ENCODE data around the gene MAGIX. TPM values are rescaled to one million over a fixed set of nuclear protein-coding genes. Genes with fewer than 3 reads are reported as not detected.
A peak's percentile ranks its signal among the peaks of the same experiment; 100 is the strongest.
"Not testable (repeated sequence)": the region's sequence is repeated elsewhere in the genome, so short reads cannot be mapped to it uniquely, and the experiment has no call there.

The MAGIX gene
- 1 to 10 TPM; 1.2 to 3.6 TPM for total RNA-seq

GRCh38 chrX:49162620-49163019, at the start of gene MAGIX:
Gene MAGIX (plus strand): TSS chrX:49162758. CDS start chrX:49162890, 132 bp downstream.
- Mint-ChIP-seq H3K9me3 (no peaks in the 10 kb centered on the region), H3K27ac (peak within 1 kb of the TSS in 1 of 2 donors; percentile 86), H3K36me3 (no peaks in the 10 kb centered on the region)
- DNase-seq (ENCODE audit: low spot score in 2 of 2) (no peak), ATAC-seq (no peak)

- ATAC-seq (no peak), DNase-seq (ENCODE audit: low spot score in 2 of 2) (no peak)
- no peaks in the 10 kb centered on the region for H3K9me3 Mint-ChIP-seq
- peaks cover 0 to 14% of the 10 kb centered on the region in 2 donors for H3K36me3 Mint-ChIP-seq
- no peak overlapping the region for H3K27ac Mint-ChIP-seq
These were observed 46.5 kb upstream of the MAGIX start for GRCh38 chrX:49116076-49116475.

- no peaks in the 10 kb centered on the region for H3K9me3 Mint-ChIP-seq
- H3K27ac Mint-ChIP-seq: peak overlapping the region; percentile 54 to 81
- DNase-seq (ENCODE audit: low spot score in 2 of 2) (no peak), ATAC-seq (no peak)
- H3K36me3 Mint-ChIP-seq: peaks cover 0 to 17% of the 10 kb centered on the region in 2 donors
These were observed 45.8 kb upstream of the MAGIX start for GRCh38 chrX:49116716-49117115.

GRCh38 chrX:49117581-49117980, 45.0 kb upstream of the MAGIX start:
- peak overlapping the region in 1 of 2 donors; percentile 81 for H3K27ac Mint-ChIP-seq
- H3K9me3 Mint-ChIP-seq: no peaks in the 10 kb centered on the region
- no peak for ATAC-seq
- DNase-seq (ENCODE audit: low spot score in 2 of 2): no peak
- peaks cover 0 to 24% of the 10 kb centered on the region in 2 donors for H3K36me3 Mint-ChIP-seq

GRCh38 chrX:49120091-49120490, 42.5 kb upstream of the MAGIX start:
- Mint-ChIP-seq H3K9me3 (no peaks in the 10 kb centered on the region), H3K27ac (peak overlapping the region; percentile 24 to 38), H3K36me3 (peaks cover 10 to 34% of the 10 kb centered on the region in 2 donors)
- DNase-seq (ENCODE audit: low spot score in 2 of 2) (no peak), ATAC-seq (no peak)

- H3K27ac Mint-ChIP-seq: peak overlapping the region; percentile 98 to 99
- peaks cover 10 to 26% of the 10 kb centered on the region in 2 donors for H3K36me3 Mint-ChIP-seq
- ATAC-seq (no peak), DNase-seq (ENCODE audit: low spot score in 2 of 2) (no peak)
- no peaks in the 10 kb centered on the region for H3K9me3 Mint-ChIP-seq
These were observed 40.1 kb upstream of the MAGIX start for GRCh38 chrX:49122499-49122898.

- not testable (repeated sequence) for DNase-seq (ENCODE audit: low spot score in 2 of 2); H3K27ac Mint-ChIP-seq
These were observed 34.8 kb upstream of the MAGIX start for GRCh38 chrX:49127742-49128258.

GRCh38 chrX:49129427-49129826, 33.1 kb upstream of the MAGIX start:
- no peak for DNase-seq (ENCODE audit: low spot score in 2 of 2)
- H3K9me3 Mint-ChIP-seq: no peaks in the 10 kb centered on the region
- ATAC-seq: no peak
- H3K27ac Mint-ChIP-seq: no peak overlapping the region
- H3K36me3 Mint-ChIP-seq: no peaks in the 10 kb centered on the region

More at GRCh38 chrX:49127742-49128258, 34.8 kb upstream of the MAGIX start:
- not testable (repeated sequence) for ATAC-seq, H3K9me3 Mint-ChIP-seq, H3K36me3 Mint-ChIP-seq

- not testable (repeated sequence) for ATAC-seq; H3K27ac Mint-ChIP-seq; H3K9me3 Mint-ChIP-seq; H3K36me3 Mint-ChIP-seq; DNase-seq (ENCODE audit: low spot score in 2 of 2)
These were observed 30.3 kb upstream of the MAGIX start for GRCh38 chrX:49132275-49132674.

- ATAC-seq (no peak), DNase-seq (ENCODE audit: low spot score in 2 of 2) (no peak)
- H3K27ac Mint-ChIP-seq: no peak overlapping the region
- H3K36me3 Mint-ChIP-seq: no peaks in the 10 kb centered on the region
- H3K9me3 Mint-ChIP-seq: no peaks in the 10 kb centered on the region
These were observed 28.8 kb upstream of the MAGIX start for GRCh38 chrX:49133759-49134158.

GRCh38 chrX:49137492-49137891, 25.1 kb upstream of the MAGIX start:
- H3K36me3 Mint-ChIP-seq: peaks cover 0 to 11% of the 10 kb centered on the region in 2 donors
- no peak for DNase-seq (ENCODE audit: low spot score in 2 of 2)

GRCh38 chrX:49139713-49140112, 22.8 kb upstream of the MAGIX start:
- ATAC-seq (no peak), DNase-seq (ENCODE audit: low spot score in 2 of 2) (no peak)
- no peaks in the 10 kb centered on the region for H3K9me3 Mint-ChIP-seq
- no peak overlapping the region for H3K27ac Mint-ChIP-seq
- H3K36me3 Mint-ChIP-seq: peaks cover 0 to 11% of the 10 kb centered on the region in 2 donors

More at GRCh38 chrX:49137492-49137891, 25.1 kb upstream of the MAGIX start:
- no peak for ATAC-seq
- no peak overlapping the region for H3K27ac Mint-ChIP-seq
- H3K9me3 Mint-ChIP-seq: no peaks in the 10 kb centered on the region

GRCh38 chrX:49142264-49142663, 20.3 kb upstream of the MAGIX start:
- not testable (repeated sequence) for H3K9me3 Mint-ChIP-seq; ATAC-seq; H3K27ac Mint-ChIP-seq; DNase-seq (ENCODE audit: low spot score in 2 of 2)
- H3K36me3 Mint-ChIP-seq: peaks cover 0 to 11% of the 10 kb centered on the region in 2 donors

- H3K9me3 Mint-ChIP-seq; DNase-seq (ENCODE audit: low spot score in 2 of 2); H3K27ac Mint-ChIP-seq: not testable (repeated sequence)
- peak in 1 of 2 donors; percentile 53 for ATAC-seq
- H3K36me3 Mint-ChIP-seq: peaks cover 0 to 11% of the 10 kb centered on the region in 2 donors
These were observed 19.4 kb upstream of the MAGIX start for GRCh38 chrX:49143154-49143553.

- Mint-ChIP-seq H3K36me3 (no peaks in the 10 kb centered on the region), H3K9me3 (no peaks in the 10 kb centered on the region), H3K27ac (no peak overlapping the region)
- DNase-seq (ENCODE audit: low spot score in 2 of 2): no peak
- ATAC-seq: no peak
These were observed 15.3 kb upstream of the MAGIX start for GRCh38 chrX:49147282-49147681.

GRCh38 chrX:49147936-49148335, 14.6 kb upstream of the MAGIX start:
- no peak for ATAC-seq

GRCh38 chrX:49148390-49149100, 14.0 kb upstream of the MAGIX start:
- DNase-seq (ENCODE audit: low spot score in 2 of 2); H3K27ac Mint-ChIP-seq; ATAC-seq; H3K36me3 Mint-ChIP-seq; H3K9me3 Mint-ChIP-seq: not testable (repeated sequence)

More at GRCh38 chrX:49147936-49148335, 14.6 kb upstream of the MAGIX start:
- Mint-ChIP-seq H3K27ac (no peak overlapping the region), H3K36me3 (no peaks in the 10 kb centered on the region), H3K9me3 (no peaks in the 10 kb centered on the region)
- no peak for DNase-seq (ENCODE audit: low spot score in 2 of 2)

GRCh38 chrX:49149291-49149690, 13.3 kb upstream of the MAGIX start:
- not testable (repeated sequence) for H3K9me3 Mint-ChIP-seq

More at GRCh38 chrX:49149291-49149690, 13.3 kb upstream of the MAGIX start:
- not testable (repeated sequence) for ATAC-seq; H3K27ac Mint-ChIP-seq; H3K36me3 Mint-ChIP-seq; DNase-seq (ENCODE audit: low spot score in 2 of 2)

Measured in activated naive CD4-positive, alpha-beta T cell treated with anti-CD3 and anti-CD28 coated beads, Interleukin-2, amount 50 U/mL, for 72 hours (primary cell).